Hematopoietic multipotent progenitor cell treated with erythropoietin and hydrocortisone succinate and interleukin-3 and kit ligand, for 17 days (in vitro differentiated cells): ENCODE measurements around the gene FLOT2.
"Not testable (repeated sequence)": the region's sequence is repeated elsewhere in the genome, so short reads cannot be mapped to it uniquely, and the experiment has no call there.

Experiments used
- DNase-seq: peaks from one replicate; pipeline ENCODE4 v3.0.0-alpha.2; 2015; ENCODE audit warnings: low spot score

FLOT2 gene

GRCh38 chr17:28843816-28844148, 53.8 kb downstream of the FLOT2 start:
- DNase-seq = peak; percentile 58

DNA sequence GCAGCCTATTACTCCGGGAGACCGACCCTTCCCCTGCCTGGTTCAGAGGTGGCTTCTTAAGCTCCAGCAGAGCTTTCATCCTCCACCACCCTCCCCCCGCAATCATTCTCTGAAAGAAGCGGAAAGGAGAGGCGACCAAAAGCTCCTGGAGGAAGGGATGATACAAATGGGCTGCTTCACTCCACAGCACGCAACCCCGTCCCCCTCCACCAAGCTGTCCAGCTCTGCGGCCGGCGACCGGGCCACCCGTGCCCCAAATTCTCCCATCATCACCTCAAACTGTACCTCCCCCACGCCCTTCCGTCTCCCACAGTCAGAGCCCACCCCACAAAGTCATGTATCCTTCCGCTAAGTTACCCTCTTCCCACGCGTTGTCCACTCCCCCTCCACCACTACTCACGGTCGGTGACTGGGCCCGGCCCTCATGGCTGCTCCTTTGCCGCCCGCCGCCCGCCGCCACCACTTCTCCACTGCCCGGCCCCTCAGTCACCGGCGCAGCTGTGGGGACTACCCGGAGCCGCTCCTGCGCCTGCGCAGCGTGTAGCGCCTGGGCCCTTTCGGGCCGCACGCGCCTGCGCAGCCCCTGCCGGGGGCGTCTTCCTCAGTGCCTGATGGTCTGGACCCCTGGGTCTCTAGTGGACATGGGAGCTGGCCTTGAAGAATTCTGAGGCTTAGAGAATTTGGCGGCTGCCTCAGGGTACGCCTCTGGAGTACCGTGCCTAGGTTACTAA, 55.1 kb downstream of the FLOT2 start, which contains the start of gene FAM222B:
TSS of gene FAM222B (minus strand) at position 509 of the 731 bp plus-strand sequence. CDS start 76,123 bp downstream, outside the sequence.
- DNase-seq = peak; percentile 81

GRCh38 chr17:28841901-28842281, 55.6 kb downstream of the FLOT2 start:
- DNase-seq = peak; percentile 60

DNA sequence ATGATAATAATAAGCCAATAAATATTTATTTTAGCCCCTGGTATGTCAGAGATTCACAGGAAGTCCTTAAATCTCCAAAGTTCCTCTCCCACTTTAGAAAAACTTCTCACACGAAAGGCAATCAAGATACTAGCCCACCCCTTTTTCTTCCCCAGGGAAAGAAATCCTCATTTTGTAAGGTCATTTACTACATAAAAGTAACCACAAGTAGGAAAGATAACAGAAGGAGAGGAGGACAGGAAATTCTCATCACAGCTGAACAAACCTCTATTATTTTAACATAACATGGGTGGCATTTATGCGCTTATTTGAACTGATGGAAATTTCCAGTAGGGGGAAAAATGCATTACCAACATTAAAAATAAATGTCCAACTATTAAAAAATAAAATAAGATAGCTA, 58.3 kb downstream of the FLOT2 start:
- no peak for DNase-seq

- DNase-seq = not testable (repeated sequence)
Measured at GRCh38 chr17:28836541-28836940, 61.0 kb downstream of the FLOT2 start.

DNA sequence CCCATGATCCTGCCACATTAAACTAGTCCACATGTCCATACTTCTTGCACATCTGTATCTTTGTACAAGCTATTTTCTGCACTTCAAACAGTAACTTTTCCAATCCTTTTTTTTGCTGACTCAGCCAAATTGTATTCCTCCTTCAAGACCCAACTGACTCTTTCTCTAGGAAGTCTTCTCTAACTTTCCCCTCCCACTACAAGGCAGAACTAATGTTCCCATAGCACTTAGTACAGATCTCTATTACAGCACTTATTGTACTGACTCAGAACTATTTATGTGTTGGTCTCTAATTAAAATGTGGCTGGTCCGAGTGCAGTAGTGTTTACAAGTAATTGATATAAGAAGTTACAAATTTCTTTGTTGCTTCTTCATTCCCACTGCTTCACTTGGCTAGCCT, 63.1 kb downstream of the FLOT2 start:
- no peak for DNase-seq
